ENCODE data around the gene TMEM151B.
A peak's percentile ranks its signal among the peaks of the same experiment; 100 is the strongest.

The TMEM151B gene

GRCh38 chr6:44224029-44224964, 46.0 kb upstream of the TMEM151B start:
- DNase-seq (ENCODE audit: low read depth): no peak
- H3K4me3 ChIP-seq (ENCODE audit: low read depth, low read length): peak overlapping the region; percentile 49
- in situ Hi-C loops (cut with HindIII; ENCODE audit: low sequenced_read_pairs): no loop called here
- TF ChIP-seq CTCF (IDR thresholded peaks at IDR 0.05; ENCODE audit: low read depth, low read length, missing control alignments): no peak

GRCh38 chr6:44224965-44225305, 45.3 kb upstream of the TMEM151B start:
- in situ Hi-C loops (cut with HindIII; ENCODE audit: low sequenced_read_pairs): no loop called here
- no peak for TF ChIP-seq CTCF (IDR thresholded peaks at IDR 0.05; ENCODE audit: low read depth, low read length, missing control alignments)
- H3K4me3 ChIP-seq (ENCODE audit: low read depth, low read length): no peak overlapping the region
- no peak for DNase-seq (ENCODE audit: low read depth)

GRCh38 chr6:44225579-44226325, 44.5 kb upstream of the TMEM151B start:
- no peak for TF ChIP-seq CTCF (IDR thresholded peaks at IDR 0.05; ENCODE audit: low read depth, low read length, missing control alignments)
- H3K4me3 ChIP-seq (ENCODE audit: low read depth, low read length): no peak overlapping the region
- no peak for DNase-seq (ENCODE audit: low read depth)
- in situ Hi-C loops (cut with HindIII; ENCODE audit: low sequenced_read_pairs): no loop called here

GRCh38 chr6:44226368-44227147, 43.7 kb upstream of the TMEM151B start:
- no peak overlapping the region for H3K4me3 ChIP-seq (ENCODE audit: low read depth, low read length)
- no peak for DNase-seq (ENCODE audit: low read depth)
- no peak for TF ChIP-seq CTCF (IDR thresholded peaks at IDR 0.05; ENCODE audit: low read depth, low read length, missing control alignments)
- in situ Hi-C loops (cut with HindIII; ENCODE audit: low sequenced_read_pairs): no loop called here

- no peak for TF ChIP-seq CTCF (IDR thresholded peaks at IDR 0.05; ENCODE audit: low read depth, low read length, missing control alignments)
- no peak overlapping the region for H3K4me3 ChIP-seq (ENCODE audit: low read depth, low read length)
- DNase-seq (ENCODE audit: low read depth): no peak
- in situ Hi-C loops (cut with HindIII; ENCODE audit: low sequenced_read_pairs): no loop called here
Measured at GRCh38 chr6:44227148-44227793, 43.0 kb upstream of the TMEM151B start.

- in situ Hi-C loops (cut with HindIII; ENCODE audit: low sequenced_read_pairs): no loop called here
- no peak overlapping the region for H3K4me3 ChIP-seq (ENCODE audit: low read depth, low read length)
- no peak for TF ChIP-seq CTCF (IDR thresholded peaks at IDR 0.05; ENCODE audit: low read depth, low read length, missing control alignments)
- DNase-seq (ENCODE audit: low read depth): no peak
Measured at GRCh38 chr6:44228031-44228430, 42.2 kb upstream of the TMEM151B start.
